SH-SY5Y (cell line): ENCODE measurements around the gene ZNF277.

ENCODE experiments used
- GATA2 ChIP-seq: IDR thresholded peaks from 2 replicates; pipeline ENCODE4 v1.6.1; 2011; ENCODE audit warnings: mild to moderate bottlenecking, low read depth, low read length
- GATA3 ChIP-seq: IDR thresholded peaks from 2 replicates; pipeline ENCODE4 v1.6.1; 2011; ENCODE audit warnings: low read depth, mild to moderate bottlenecking, low read length, moderate library complexity

Gene ZNF277

GRCh38 chr7:112195717-112196116, 10.8 kb upstream of the ZNF277 start:
- no peak for TF ChIP-seq GATA3
- no peak for TF ChIP-seq GATA2

GRCh38 chr7:112197322-112197721, 9.2 kb upstream of the ZNF277 start:
- no peak for TF ChIP-seq GATA2
- no peak for TF ChIP-seq GATA3

DNA sequence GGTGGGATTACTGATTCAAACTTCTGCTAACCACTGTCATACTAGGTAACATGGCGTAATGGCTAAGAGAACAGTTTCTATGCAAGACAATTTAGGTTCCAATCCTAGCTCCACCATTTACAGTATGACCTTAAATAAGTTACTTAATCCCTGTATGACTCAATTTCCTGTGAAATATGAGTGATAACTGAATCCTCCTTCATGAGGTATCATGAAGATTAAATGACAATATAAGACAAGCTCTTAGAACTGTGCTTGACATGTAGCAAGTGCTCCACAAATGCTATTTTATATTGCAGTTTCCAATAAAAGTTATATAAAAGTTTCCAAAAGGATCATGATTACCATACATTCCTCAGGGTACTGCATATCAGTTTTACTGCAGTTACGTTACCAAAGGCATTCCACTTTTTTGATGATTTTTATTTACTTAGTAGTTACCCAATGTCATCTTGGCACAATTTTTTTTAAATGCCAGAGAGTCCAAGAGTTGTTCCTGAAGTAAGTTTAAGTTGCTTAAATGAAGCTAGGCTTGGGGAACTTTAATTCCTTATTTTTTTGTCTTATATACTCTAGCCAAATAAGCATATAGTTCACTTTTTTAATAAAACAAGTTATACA, 7.3 kb upstream of the ZNF277 start:
- no peak for TF ChIP-seq GATA2
- no peak for TF ChIP-seq GATA3

- TF ChIP-seq GATA2, result no peak
- TF ChIP-seq GATA3, result no peak
Observed at GRCh38 chr7:112199672-112200071, 6.8 kb upstream of the ZNF277 start.

GRCh38 chr7:112201411-112201810, 5.1 kb upstream of the ZNF277 start:
- TF ChIP-seq GATA3 (no peak), GATA2 (no peak)

DNA sequence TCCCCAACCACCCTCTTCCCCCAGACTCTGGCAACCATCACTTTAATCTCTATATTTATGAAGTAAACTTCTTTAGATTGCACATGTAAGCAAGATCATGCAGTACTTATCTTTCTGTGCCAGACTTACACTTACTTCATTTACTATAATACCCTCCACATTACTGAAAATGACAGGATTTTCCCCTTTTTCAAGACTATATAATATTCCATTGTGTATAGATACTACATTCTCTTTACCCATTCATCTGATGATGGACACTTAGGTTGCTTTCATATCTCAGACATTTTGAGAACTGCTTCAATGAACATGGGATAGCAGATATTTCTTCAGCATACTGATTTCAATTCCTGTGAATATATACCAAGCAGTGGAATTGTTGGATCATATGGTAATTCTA, 4.7 kb upstream of the ZNF277 start:
- TF ChIP-seq GATA3 (no peak), GATA2 (no peak)

DNA sequence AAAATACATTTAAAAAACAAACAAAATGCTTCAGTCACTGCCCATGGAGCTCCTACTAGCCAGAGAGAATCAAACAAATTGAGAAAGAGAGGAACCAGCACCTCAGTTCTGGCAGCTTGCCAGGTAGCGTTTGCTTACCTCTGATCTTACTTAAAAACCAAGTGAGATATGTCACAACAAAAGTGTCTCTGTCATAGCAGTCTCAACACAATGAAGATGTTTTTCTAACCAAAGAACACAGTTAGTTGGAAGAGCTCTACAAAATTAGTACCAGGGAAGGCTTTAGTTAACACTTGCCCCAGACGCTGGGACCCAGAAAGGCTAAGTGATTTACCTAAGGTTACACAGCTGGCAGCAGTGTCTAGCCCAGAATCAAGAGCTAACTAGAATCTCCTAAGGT, 3.7 kb upstream of the ZNF277 start:
- TF ChIP-seq GATA2 (no peak), GATA3 (no peak)

DNA sequence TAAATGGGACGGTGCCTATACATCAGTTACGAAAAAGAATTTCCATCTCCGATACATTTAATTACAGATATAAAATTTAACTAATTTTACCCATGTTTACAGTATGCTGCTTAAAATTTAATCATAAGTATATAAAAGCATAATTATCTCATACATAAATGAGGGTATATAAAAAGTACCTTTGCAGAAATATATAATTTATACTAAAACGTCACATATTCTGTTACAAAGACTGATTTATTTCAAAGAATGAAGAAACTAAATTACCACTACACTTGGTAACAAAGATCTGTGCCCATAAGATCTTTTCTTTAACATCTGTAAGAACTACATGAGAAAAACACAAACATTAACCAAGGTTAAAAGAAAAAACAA, 3.1 kb upstream of the ZNF277 start:
- TF ChIP-seq GATA3 (no peak), GATA2 (no peak)

DNA sequence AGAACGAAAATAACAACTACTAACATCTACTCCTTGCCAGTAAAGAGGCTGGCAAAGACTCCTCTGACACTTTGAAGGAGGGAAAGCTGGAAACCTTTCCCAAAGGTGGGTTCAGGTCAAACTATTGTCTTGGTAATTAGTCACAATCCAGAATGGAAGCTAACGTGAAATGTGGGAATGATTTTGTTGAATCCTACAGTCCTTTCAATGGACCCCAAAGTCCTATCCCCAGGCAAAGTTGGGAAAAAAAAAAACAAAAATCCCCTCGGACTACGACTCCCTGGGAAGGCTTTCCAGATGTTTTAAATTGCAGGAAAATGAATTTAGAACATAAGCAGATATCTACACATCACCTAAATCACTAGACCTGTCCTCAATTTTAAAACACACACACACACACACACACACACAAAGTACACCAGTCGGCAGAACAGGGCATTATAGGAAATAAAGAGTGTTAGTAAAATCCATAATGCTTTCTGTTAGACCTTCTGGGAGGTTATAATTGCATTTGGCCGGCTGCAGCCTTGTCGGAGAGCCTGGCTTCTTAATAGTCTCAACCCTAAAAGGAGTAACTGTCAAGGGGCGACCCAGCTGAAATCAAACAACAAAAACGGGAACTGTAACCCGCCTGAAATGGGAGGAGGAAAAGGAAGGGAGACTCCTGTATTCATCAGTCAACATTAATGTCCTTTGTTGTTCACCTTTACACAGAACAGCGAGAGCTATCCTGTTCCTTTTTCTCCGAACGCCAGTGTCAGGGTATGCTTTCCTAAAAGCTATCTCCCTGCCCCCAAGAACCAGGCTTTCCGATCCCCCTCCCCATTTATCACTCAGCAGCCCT, 1.8 kb upstream of the ZNF277 start:
- TF ChIP-seq GATA2 (no peak), GATA3 (no peak)

GRCh38 chr7:112205343-112206237, 905 bp upstream of the ZNF277 start:
- TF ChIP-seq GATA3 (no peak), GATA2 (0 out of 2 replicates have a peak, but pooled peaks have one; percentile 1)

DNA sequence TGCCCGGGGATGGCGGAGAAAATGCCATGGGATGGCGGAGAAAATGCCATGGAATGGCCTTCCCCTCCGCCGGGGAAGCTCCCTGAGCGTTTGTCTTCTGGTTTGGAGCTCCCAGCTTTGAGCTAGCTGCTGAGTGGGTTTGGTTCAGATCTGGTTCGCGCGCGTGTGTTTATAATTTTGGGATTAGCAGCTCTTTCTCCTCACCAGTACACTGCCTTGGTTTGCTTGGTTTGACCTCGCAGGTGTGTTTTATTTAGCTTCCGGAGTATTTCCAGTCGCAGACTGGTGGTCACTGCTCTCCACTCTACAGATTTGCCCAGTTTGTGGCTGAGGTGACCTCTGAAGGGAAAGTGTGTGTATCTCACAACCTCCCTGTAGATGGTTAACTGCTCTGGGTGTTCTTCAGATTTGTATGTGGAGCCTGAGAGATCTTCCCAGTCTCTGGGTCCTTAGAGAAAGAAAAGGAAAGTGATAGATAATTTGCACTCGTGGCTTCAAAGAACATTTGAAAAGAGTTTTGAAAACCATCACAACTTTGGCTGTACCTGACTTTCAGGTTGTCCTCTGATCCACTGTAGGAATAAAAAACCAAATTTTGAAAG, 597 bp downstream of the ZNF277 start:
- no peak for TF ChIP-seq GATA2

DNA sequence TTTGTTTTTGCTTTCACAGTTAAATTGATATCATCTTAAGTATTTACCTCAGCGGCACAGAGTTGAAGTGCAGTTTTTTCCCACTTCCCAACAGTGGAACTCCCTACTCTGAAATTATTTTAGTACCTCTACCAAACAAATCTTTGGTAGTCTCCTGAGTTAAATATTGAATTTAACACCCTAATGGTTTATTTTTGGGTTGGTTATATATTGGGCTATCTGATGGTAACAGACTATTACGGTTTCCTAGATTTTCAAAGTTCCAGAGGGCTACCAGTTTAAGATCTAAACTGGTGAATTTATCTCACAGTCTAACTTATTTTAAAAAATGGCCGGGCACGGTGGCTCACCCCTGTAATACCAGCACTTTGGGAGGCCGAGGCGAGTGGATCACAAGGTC, 1.3 kb downstream of the ZNF277 start:
- TF ChIP-seq GATA3, result no peak
- TF ChIP-seq GATA2, result no peak

- TF ChIP-seq GATA3, result no peak
- no peak for TF ChIP-seq GATA2
Observed at GRCh38 chr7:112211348-112211907, 4.9 kb downstream of the ZNF277 start.

- TF ChIP-seq GATA2 (no peak), GATA3 (no peak)
Observed at GRCh38 chr7:112212571-112212970, 6.1 kb downstream of the ZNF277 start.

GRCh38 chr7:112213735-112214134, 7.2 kb downstream of the ZNF277 start:
- no peak for TF ChIP-seq GATA2
